H9 (cell line): ENCODE results near the gene METRN. TPM values are rescaled to one million over a fixed set of nuclear protein-coding genes. Genes with fewer than 3 reads are reported as not detected.

Experiments used
- DNase-seq: peaks from one replicate; pipeline ENCODE4 v3.0.0-alpha.2; 2017
- H2AFZ ChIP-seq: one replicate; pipeline ENCODE4 v1.6.1; 2013; ENCODE audit warnings: mild to moderate bottlenecking, low read length, control low read depth, moderate library complexity
- H2AK5ac ChIP-seq: 2 replicates; pipeline ENCODE4 v1.6.1; 2013; ENCODE audit warnings: low read length, control low read depth, mixed read lengths; ENCODE audit not compliant: insufficient read length
- H2BK120ac ChIP-seq: one replicate; pipeline ENCODE4 v1.6.1; 2013; ENCODE audit warnings: low read depth, mild to moderate bottlenecking, low read length, control low read depth, inconsistent platforms; ENCODE audit not compliant: poor library complexity, severe bottlenecking
- H2BK12ac ChIP-seq: 2 replicates; pipeline ENCODE4 v1.6.1; 2013; ENCODE audit warnings: low read length, control low read depth, mixed read lengths, low read depth; ENCODE audit not compliant: insufficient read length
- H2BK15ac ChIP-seq: 2 replicates; pipeline ENCODE4 v1.6.1; 2013; ENCODE audit warnings: low read depth, low read length, control low read depth
- H2BK20ac ChIP-seq: one replicate; pipeline ENCODE4 v1.6.1; 2013; ENCODE audit warnings: low read depth, mild to moderate bottlenecking, low read length, control low read depth, inconsistent platforms; ENCODE audit not compliant: poor library complexity, severe bottlenecking
- H2BK5ac ChIP-seq: 2 replicates; pipeline ENCODE4 v1.6.1; 2013; ENCODE audit warnings: low read length, control low read depth, mixed read lengths; ENCODE audit not compliant: insufficient read length
- H3K14ac ChIP-seq: 2 replicates; pipeline ENCODE4 v1.6.1; 2013; ENCODE audit warnings: low read length, control low read depth; ENCODE audit not compliant: insufficient read depth
- H3K18ac ChIP-seq: 2 replicates; pipeline ENCODE4 v1.6.1; 2013; ENCODE audit warnings: low read depth, mild to moderate bottlenecking, mixed read lengths, low read length, control low read depth; ENCODE audit not compliant: insufficient read length
- H3K23ac ChIP-seq: 2 replicates; pipeline ENCODE4 v1.6.1; 2013; ENCODE audit warnings: low read length, control low read depth, mixed read lengths, low read depth; ENCODE audit not compliant: insufficient read length
- H3K23me2 ChIP-seq: 2 replicates; pipeline ENCODE4 v1.6.1; 2013; ENCODE audit warnings: low read depth, mild to moderate bottlenecking, mixed read lengths, low read length, control low read depth; ENCODE audit not compliant: insufficient read length, poor library complexity, severe bottlenecking
- H3K27ac ChIP-seq: 2 replicates; pipeline ENCODE4 v1.5.1; 2013; ENCODE audit warnings: low read length, control low read depth, mixed read lengths, low read depth; ENCODE audit not compliant: insufficient read length
- H3K27me3 ChIP-seq: 2 replicates; pipeline ENCODE4 v1.6.1; 2013; ENCODE audit warnings: low read length, control low read depth, inconsistent platforms; ENCODE audit not compliant: insufficient read depth
- H3K4ac ChIP-seq: 2 replicates; pipeline ENCODE4 v1.6.1; 2013; ENCODE audit warnings: low read depth, mild to moderate bottlenecking, control low read depth, inconsistent platforms, low read length, moderate library complexity
- H3K4me1 ChIP-seq: 2 replicates; pipeline ENCODE4 v1.6.1; 2013; ENCODE audit warnings: low read length, control low read depth, inconsistent platforms; ENCODE audit not compliant: insufficient read depth
- H3K4me2 ChIP-seq: 2 replicates; pipeline ENCODE4 v1.6.1; 2013; ENCODE audit warnings: low read length, control low read depth, mixed read lengths; ENCODE audit not compliant: insufficient read length, insufficient read depth
- H3K56ac ChIP-seq: 2 replicates; pipeline ENCODE4 v1.6.1; 2013; ENCODE audit warnings: low read depth, mild to moderate bottlenecking, mixed read lengths, low read length, control low read depth; ENCODE audit not compliant: insufficient read length
- H3K79me1 ChIP-seq: 2 replicates; pipeline ENCODE4 v1.6.1; 2013; ENCODE audit warnings: low read depth, mild to moderate bottlenecking, moderate library complexity, low read length, control low read depth, inconsistent platforms; ENCODE audit not compliant: insufficient read depth, poor library complexity, severe bottlenecking
- H3K79me2 ChIP-seq: 2 replicates; pipeline ENCODE4 v1.6.1; 2013; ENCODE audit warnings: low read length, control low read depth, inconsistent platforms; ENCODE audit not compliant: insufficient read depth
- H3K9ac ChIP-seq: 2 replicates; pipeline ENCODE4 v1.6.1; 2013; ENCODE audit warnings: low read length, control low read depth, mixed read lengths; ENCODE audit not compliant: insufficient read length; ENCODE audit errors: extremely low read depth
- H3K9me3 ChIP-seq: one replicate; pipeline ENCODE4 v1.6.1; 2013; ENCODE audit warnings: low read depth, low read length, inconsistent platforms; ENCODE audit not compliant: control insufficient read depth
- H3T11ph ChIP-seq: one replicate; pipeline ENCODE4 v1.6.1; 2013; ENCODE audit warnings: mild to moderate bottlenecking, low read length, control low read depth, inconsistent platforms
- H4K20me1 ChIP-seq: one replicate; pipeline ENCODE4 v1.6.1; 2013; ENCODE audit not compliant: control insufficient read depth, insufficient read length, insufficient read depth
- H4K5ac ChIP-seq: 2 replicates; pipeline ENCODE4 v1.6.1; 2013; ENCODE audit warnings: low read depth, mild to moderate bottlenecking, mixed read lengths, low read length, control low read depth; ENCODE audit not compliant: insufficient read length
- H4K8ac ChIP-seq: replicated peaks from 2 replicates; pipeline ENCODE4 v1.6.1; 2013; ENCODE audit warnings: low read length, control low read depth, mixed read lengths, low read depth; ENCODE audit not compliant: insufficient read length
- H4K91ac ChIP-seq: 2 replicates; pipeline ENCODE4 v1.6.1; 2013; ENCODE audit warnings: low read depth, mild to moderate bottlenecking, moderate library complexity, mixed read lengths, low read length, control low read depth; ENCODE audit not compliant: insufficient read length
- H3K27ac Mint-ChIP-seq, 3 experiments: 2 replicates in 2 of 3; 3 replicates in 1 of 3; pipeline ENCODE4 v1.8.0; 2020 to 2021; ENCODE audit warnings: mixed read lengths in 3 of 3, mild to moderate bottlenecking in 1 of 3, moderate library complexity in 1 of 3
- H3K27me3 Mint-ChIP-seq: 2 replicates; pipeline ENCODE4 v1.8.0; 2021; ENCODE audit warnings: low read depth, mild to moderate bottlenecking, moderate library complexity, mixed read lengths
- H3K36me3 Mint-ChIP-seq, 3 experiments: 2 replicates in 2 of 3; 3 replicates in 1 of 3; pipeline ENCODE4 v1.8.0; 2020 to 2021; ENCODE audit warnings: low read depth in 3 of 3, mixed read lengths in 3 of 3; ENCODE audit not compliant: insufficient read depth in 1 of 3
- H3K4me1 Mint-ChIP-seq, 2 experiments: 2 replicates each; pipeline ENCODE4 v1.8.0; 2020; ENCODE audit warnings: mixed read lengths in 2 of 2
- H3K4me3 Mint-ChIP-seq, 2 experiments: 2 replicates in 1 of 2; 3 replicates in 1 of 2; pipeline ENCODE4 v1.8.0; 2020 to 2021; ENCODE audit warnings: mild to moderate bottlenecking in 2 of 2, mixed read lengths in 2 of 2, moderate library complexity in 1 of 2
- H3K9me3 Mint-ChIP-seq, 2 experiments: 2 replicates in 1 of 2; 3 replicates in 1 of 2; pipeline ENCODE4 v1.8.0; 2020; ENCODE audit warnings: mild to moderate bottlenecking in 2 of 2, mixed read lengths in 2 of 2, moderate library complexity in 1 of 2
- WGBS: extraction: QIAGEN DNeasy Blood & Tissue Kit; methylation state at CpG from one replicate; pipeline ENCODE4 v1.1.7; 2013; ENCODE audit warnings: missing lambda C conversion rate, low lambda C conversion rate, mixed read lengths; ENCODE audit not compliant: insufficient read length; ENCODE audit errors: extremely low coverage; 5-methylcytosine and 5-hydroxymethylcytosine counted together
- total RNA-seq: library from RNA; stranded (reverse); gene quantifications from 2 replicates; pipeline ENCODE4 v1.2.1, GENCODE V29; 2021
- TF ChIP-seq, protein P1 (sequence below): fragments of 200-600 bp; sonication (generic); conservative IDR thresholded peaks from 3 replicates; pipeline ENCODE4 v1.8.0; 2021; ENCODE audit warnings: antibody characterized with exemption, mild to moderate bottlenecking

Gene METRN
- total RNA-seq, 1 experiment from 2014 or later: 26.2 TPM

GRCh38 chr16:676565-676902 is 38.4 kb upstream of the METRN start:
- no peak overlapping the region for H3K27ac Mint-ChIP-seq
- no peak overlapping the region for H2BK120ac ChIP-seq
- H2BK5ac ChIP-seq: no peak overlapping the region
- H2AK5ac ChIP-seq: no peak overlapping the region
- H4K20me1 ChIP-seq: no peaks in the 10 kb centered on the region
- H2AFZ ChIP-seq: no peak overlapping the region
- H3K4ac ChIP-seq: no peak overlapping the region
- H3T11ph ChIP-seq: no peak overlapping the region
- H3K23me2 ChIP-seq: peaks cover 15% of the 10 kb centered on the region
- H3K14ac ChIP-seq: no peak overlapping the region
- no peaks in the 10 kb centered on the region for H3K79me2 ChIP-seq
- no peaks in the 10 kb centered on the region for H3K79me1 ChIP-seq
- no CpG with 5 or more reads among the region's 21 CpGs for WGBS
- H3K27me3 ChIP-seq: no peaks in the 10 kb centered on the region
- no peak overlapping the region for H3K18ac ChIP-seq
- H4K8ac ChIP-seq: no peak overlapping the region
- H3K27ac ChIP-seq: no peak overlapping the region
- no peak overlapping the region for H2BK12ac ChIP-seq
- no peak overlapping the region for H4K5ac ChIP-seq
- H4K91ac ChIP-seq: no peak overlapping the region
- DNase-seq: no peak
- peaks cover 16 to 29% of the 10 kb centered on the region in 2 experiments for H3K4me1 Mint-ChIP-seq
- TF ChIP-seq, protein P1, sequence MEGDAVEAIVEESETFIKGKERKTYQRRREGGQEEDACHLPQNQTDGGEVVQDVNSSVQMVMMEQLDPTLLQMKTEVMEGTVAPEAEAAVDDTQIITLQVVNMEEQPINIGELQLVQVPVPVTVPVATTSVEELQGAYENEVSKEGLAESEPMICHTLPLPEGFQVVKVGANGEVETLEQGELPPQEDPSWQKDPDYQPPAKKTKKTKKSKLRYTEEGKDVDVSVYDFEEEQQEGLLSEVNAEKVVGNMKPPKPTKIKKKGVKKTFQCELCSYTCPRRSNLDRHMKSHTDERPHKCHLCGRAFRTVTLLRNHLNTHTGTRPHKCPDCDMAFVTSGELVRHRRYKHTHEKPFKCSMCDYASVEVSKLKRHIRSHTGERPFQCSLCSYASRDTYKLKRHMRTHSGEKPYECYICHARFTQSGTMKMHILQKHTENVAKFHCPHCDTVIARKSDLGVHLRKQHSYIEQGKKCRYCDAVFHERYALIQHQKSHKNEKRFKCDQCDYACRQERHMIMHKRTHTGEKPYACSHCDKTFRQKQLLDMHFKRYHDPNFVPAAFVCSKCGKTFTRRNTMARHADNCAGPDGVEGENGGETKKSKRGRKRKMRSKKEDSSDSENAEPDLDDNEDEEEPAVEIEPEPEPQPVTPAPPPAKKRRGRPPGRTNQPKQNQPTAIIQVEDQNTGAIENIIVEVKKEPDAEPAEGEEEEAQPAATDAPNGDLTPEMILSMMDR: no peak
- no peaks in the 10 kb centered on the region for H3K9me3 ChIP-seq
- H2BK20ac ChIP-seq: no peak overlapping the region
- no peak overlapping the region for H3K23ac ChIP-seq
- no peak overlapping the region for H2BK15ac ChIP-seq
- H3K36me3 Mint-ChIP-seq: peaks cover 9 to 19% (median 12%) of the 10 kb centered on the region in 3 experiments; a peak in 6 of 7 replicates
- no peaks in the 10 kb centered on the region for H3K4me1 ChIP-seq
- H3K4me2 ChIP-seq: no peak overlapping the region
- no peak overlapping the region for H3K9ac ChIP-seq
- H3K56ac ChIP-seq: no peak overlapping the region
- H3K27me3 Mint-ChIP-seq: peaks cover 3% of the 10 kb centered on the region; the same call in 1 of the 2 replicates
- no peak overlapping the region for H3K4me3 Mint-ChIP-seq
- no peaks in the 10 kb centered on the region for H3K9me3 Mint-ChIP-seq
